HTERT RPE-1 (cell line): ENCODE data around the gene HOXA3.

ENCODE experiments used
- in situ Hi-C: fragments of 300-500 bp; cut with MboI; formaldehyde crosslinking; loops from 4 replicates; pipeline ENCODE4 v1.14.3; 2020; ENCODE audit warnings: low sequenced_read_pairs

The HOXA3 gene

GRCh38 chr7:27064159-27064558 lies 88.2 kb downstream of the HOXA3 start:
- in situ Hi-C loops: no loop called here

DNA sequence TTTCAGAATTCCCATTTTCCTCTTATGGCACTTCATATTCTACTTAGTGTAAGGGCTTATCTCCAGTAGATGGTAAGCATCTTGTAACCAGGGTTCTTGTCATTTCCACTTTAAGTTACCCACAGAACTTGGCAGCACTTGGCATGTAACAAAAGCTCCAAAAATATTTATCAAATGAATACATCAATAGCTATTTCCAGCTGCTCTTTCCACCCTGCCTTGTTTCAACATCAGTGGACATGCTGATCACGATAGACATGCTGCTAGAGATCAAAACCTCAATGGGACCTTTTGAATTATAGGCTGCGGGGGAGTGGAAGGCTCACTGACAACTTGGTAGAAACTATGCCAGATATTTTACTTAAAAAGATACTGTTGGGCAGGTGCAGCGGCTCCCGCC lies 89.4 kb downstream of the HOXA3 start:
- in situ Hi-C loops: no loop called here
